Ascending aorta (tissue), 2 donors: ENCODE results near the gene LRP2BP. TPM values are rescaled to one million over a fixed set of nuclear protein-coding genes. Genes with fewer than 3 reads are reported as not detected.

Source experiments
- DNase-seq, 2 donors: peaks; one replicate each; pipeline ENCODE4 v3.0.0-alpha.2; 2019; ENCODE audit warnings: low spot score in 2 of 2
- H3K27ac ChIP-seq, 2 donors: fragments of 200-600 bp; sonication (generic); one replicate each; pipeline ENCODE4 v1.5.1; 2016 to 2017; ENCODE audit warnings: mild to moderate bottlenecking in 1 of 2
- H3K27me3 ChIP-seq: fragments of 200-600 bp; sonication (generic); one replicate; pipeline ENCODE4 v1.5.1; 2017
- H3K36me3 ChIP-seq, 2 donors: fragments of 200-600 bp; sonication (generic); one replicate each; pipeline ENCODE4 v1.5.1; 2016
- H3K4me1 ChIP-seq, 2 donors: fragments of 200-600 bp; sonication (generic); one replicate each; pipeline ENCODE4 v1.5.1; 2016 to 2017; ENCODE audit warnings: mild to moderate bottlenecking in 1 of 2
- H3K4me3 ChIP-seq, 2 donors: fragments of 200-600 bp; sonication (generic); one replicate each; pipeline ENCODE4 v1.5.1; 2016 to 2017; ENCODE audit warnings: mild to moderate bottlenecking in 1 of 2
- H3K9me3 ChIP-seq, 2 donors: fragments of 200-600 bp; sonication (generic); one replicate each; pipeline ENCODE4 v1.5.1; 2016
- CTCF ChIP-seq, 3 experiments: fragments of 200-600 bp in 2 of 3; fragments of 450-650 bp in 1 of 3; sonication (generic) in 2 of 3; IDR thresholded peaks; one replicate each; pipeline ENCODE4 v1.5.1; 2016 to 2019; ENCODE audit warnings: antibody characterized with exemption in 3 of 3, mild to moderate bottlenecking in 1 of 3, moderate library complexity in 1 of 3
- intact Hi-C: fragments of 100-400 bp; cut with DNase I; formaldehyde crosslinking; loops from one replicate; pipeline ENCODE4 v1.15.1; 2023
- total RNA-seq: library from RNA; depleted of rRNA; stranded (reverse); fragments of >200 nt; gene quantifications from one replicate; pipeline ENCODE4 v1.1.0, GENCODE V29; 2016

LRP2BP gene
- total RNA-seq, 1 donor from 2014 or later = 0.53 TPM

GRCh38 chr4:185357211-185357610 lies 38.5 kb downstream of the LRP2BP start:
- intact Hi-C loops = loop anchor here (5.0 kb wide), 1 partner anchor 145 kb away; no protein-coding TSS in a partner anchor
- no peak for TF ChIP-seq CTCF (IDR thresholded peaks at IDR 0.05)
- Histone ChIP-seq H3K4me3 (no peak overlapping the region), H3K27me3 (no peaks in the 10 kb centered on the region), H3K36me3 (peaks cover 11 to 14% of the 10 kb centered on the region in 2 donors), H3K9me3 (no peaks in the 10 kb centered on the region), H3K4me1 (peaks cover 4 to 37% of the 10 kb centered on the region in 2 donors), H3K27ac (peak overlapping the region; percentile 84 to 90)
- DNase-seq = peak in 1 of 2 donors; percentile 72

- intact Hi-C loops = no loop called here
- H3K9me3 ChIP-seq = no peaks in the 10 kb centered on the region
- no peak for DNase-seq
- no peaks in the 10 kb centered on the region for H3K27me3 ChIP-seq
- H3K4me3 ChIP-seq = no peak overlapping the region
- no peak overlapping the region for H3K27ac ChIP-seq
- H3K4me1 ChIP-seq = peaks cover 0 to 4% of the 10 kb centered on the region in 2 donors
- no peak for TF ChIP-seq CTCF (IDR thresholded peaks at IDR 0.05)
- peaks cover 25 to 27% of the 10 kb centered on the region in 2 donors for H3K36me3 ChIP-seq
Measured at GRCh38 chr4:185352741-185353140, 43.0 kb downstream of the LRP2BP start.

- no peak overlapping the region for H3K4me3 ChIP-seq
- no peak for DNase-seq
- TF ChIP-seq CTCF (IDR thresholded peaks at IDR 0.05) = no peak
- H3K9me3 ChIP-seq = no peaks in the 10 kb centered on the region
- no peaks in the 10 kb centered on the region for H3K27me3 ChIP-seq
- H3K4me1 ChIP-seq = peaks cover 0 to 4% of the 10 kb centered on the region in 2 donors
- intact Hi-C loops = no loop called here
- peaks cover 28 to 29% of the 10 kb centered on the region in 2 donors for H3K36me3 ChIP-seq
- H3K27ac ChIP-seq = no peak overlapping the region
Measured at GRCh38 chr4:185352202-185352601, 43.5 kb downstream of the LRP2BP start.

GRCh38 chr4:185351691-185352090 lies 44.0 kb downstream of the LRP2BP start:
- intact Hi-C loops = no loop called here
- no peak for TF ChIP-seq CTCF (IDR thresholded peaks at IDR 0.05)
- DNase-seq = no peak
- Histone ChIP-seq H3K9me3 (no peaks in the 10 kb centered on the region), H3K27me3 (no peaks in the 10 kb centered on the region), H3K36me3 (peaks cover 29 to 34% of the 10 kb centered on the region in 2 donors), H3K4me1 (peaks cover 0 to 2% of the 10 kb centered on the region in 2 donors), H3K4me3 (no peak overlapping the region), H3K27ac (no peak overlapping the region)

- H3K9me3 ChIP-seq = no peaks in the 10 kb centered on the region
- TF ChIP-seq CTCF (IDR thresholded peaks at IDR 0.05) = no peak
- H3K27me3 ChIP-seq = no peaks in the 10 kb centered on the region
- peak overlapping the region in 1 of 2 donors; percentile 85 for H3K27ac ChIP-seq
- peaks cover 5 to 9% of the 10 kb centered on the region in 2 donors for H3K4me1 ChIP-seq
- DNase-seq = no peak
- intact Hi-C loops = no loop called here
- peaks cover 17 to 40% of the 10 kb centered on the region in 2 donors for H3K36me3 ChIP-seq
- H3K4me3 ChIP-seq = no peak overlapping the region
Measured at GRCh38 chr4:185346975-185347601, 48.6 kb downstream of the LRP2BP start.
